ENCODE results near the gene TYW3. TPM values are rescaled to one million over a fixed set of nuclear protein-coding genes. Genes with fewer than 3 reads are reported as not detected.

Gene TYW3
- total and polyA plus RNA-seq, 2 of the 8 experiments (the other 6 are each of a cell fraction or from before 2014, with no cell fraction given) = 6.9 to 31.4 TPM

DNA sequence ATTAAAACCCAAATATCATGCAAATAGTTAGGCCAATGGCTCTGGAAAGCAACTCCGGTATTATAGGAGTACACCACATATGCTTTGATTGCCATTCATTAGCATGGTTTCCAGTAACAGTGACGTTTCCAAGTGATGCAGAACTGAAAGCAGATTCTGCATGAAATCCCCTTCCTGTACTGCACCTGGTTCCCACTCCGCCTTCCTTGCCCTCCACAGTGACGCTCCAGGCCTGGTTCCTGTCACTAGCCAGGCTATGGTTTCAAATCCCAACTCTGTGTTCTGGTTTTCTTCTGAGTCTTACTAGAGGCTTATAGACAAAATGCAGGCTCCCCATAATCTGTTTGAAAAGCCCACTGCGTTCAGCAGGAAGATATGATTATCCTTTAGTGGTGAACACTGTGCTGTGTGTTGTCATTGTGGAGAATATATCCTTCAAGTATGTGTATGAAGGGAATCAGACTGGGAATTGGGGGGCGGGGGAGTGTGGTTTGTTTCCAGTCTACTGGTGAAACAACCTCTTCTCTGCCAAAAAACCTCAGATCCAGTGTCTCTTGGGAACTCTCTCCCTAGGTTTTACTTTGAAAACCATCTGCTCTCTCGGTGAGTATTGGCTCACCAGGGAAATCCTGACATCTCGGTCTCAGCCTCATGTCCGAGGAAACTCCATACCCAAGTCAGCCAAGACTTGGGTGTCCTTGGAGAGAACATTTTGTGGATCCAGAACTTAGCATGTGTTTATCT lies 78.7 kb downstream of the TYW3 start (continued):
- TF ChIP-seq, protein P1, sequence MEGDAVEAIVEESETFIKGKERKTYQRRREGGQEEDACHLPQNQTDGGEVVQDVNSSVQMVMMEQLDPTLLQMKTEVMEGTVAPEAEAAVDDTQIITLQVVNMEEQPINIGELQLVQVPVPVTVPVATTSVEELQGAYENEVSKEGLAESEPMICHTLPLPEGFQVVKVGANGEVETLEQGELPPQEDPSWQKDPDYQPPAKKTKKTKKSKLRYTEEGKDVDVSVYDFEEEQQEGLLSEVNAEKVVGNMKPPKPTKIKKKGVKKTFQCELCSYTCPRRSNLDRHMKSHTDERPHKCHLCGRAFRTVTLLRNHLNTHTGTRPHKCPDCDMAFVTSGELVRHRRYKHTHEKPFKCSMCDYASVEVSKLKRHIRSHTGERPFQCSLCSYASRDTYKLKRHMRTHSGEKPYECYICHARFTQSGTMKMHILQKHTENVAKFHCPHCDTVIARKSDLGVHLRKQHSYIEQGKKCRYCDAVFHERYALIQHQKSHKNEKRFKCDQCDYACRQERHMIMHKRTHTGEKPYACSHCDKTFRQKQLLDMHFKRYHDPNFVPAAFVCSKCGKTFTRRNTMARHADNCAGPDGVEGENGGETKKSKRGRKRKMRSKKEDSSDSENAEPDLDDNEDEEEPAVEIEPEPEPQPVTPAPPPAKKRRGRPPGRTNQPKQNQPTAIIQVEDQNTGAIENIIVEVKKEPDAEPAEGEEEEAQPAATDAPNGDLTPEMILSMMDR (IDR thresholded peaks at IDR 0.05; ENCODE audit: control extremely low read depth in 1 of 3, insufficient read depth in 1 of 3, low read depth in 1 of 3, low read length in 3 of 3) = no peak
